DMS 273 (cell line): ENCODE results near the gene RHNO1.

Experiments used
- DNase-seq: peaks from one replicate; lab custom pipeline; 2025; ENCODE audit not compliant: unreplicated experiment; lab: John Stamatoyannopoulos, UW

The RHNO1 gene

DNA sequence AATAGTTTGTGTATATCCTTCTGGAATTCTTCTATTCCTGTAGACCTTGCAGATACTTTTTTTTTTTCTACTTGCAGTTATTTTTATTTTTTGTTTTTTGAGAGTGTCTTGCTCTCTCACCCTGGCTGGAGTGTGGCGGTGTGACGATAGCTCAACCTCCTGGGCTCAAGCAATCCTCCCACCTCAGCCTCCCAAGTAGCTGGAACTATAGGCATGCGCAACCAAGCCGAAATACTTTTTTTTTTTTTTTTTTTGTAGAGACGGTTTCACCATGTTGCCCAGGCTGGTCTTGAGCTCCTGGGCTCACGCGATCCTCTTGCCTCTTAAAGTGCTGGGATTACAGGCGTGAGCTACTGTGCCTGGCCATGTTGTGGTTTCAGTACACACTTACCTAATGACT, 23.6 kb downstream of the RHNO1 start:
- no peak for DNase-seq

DNA sequence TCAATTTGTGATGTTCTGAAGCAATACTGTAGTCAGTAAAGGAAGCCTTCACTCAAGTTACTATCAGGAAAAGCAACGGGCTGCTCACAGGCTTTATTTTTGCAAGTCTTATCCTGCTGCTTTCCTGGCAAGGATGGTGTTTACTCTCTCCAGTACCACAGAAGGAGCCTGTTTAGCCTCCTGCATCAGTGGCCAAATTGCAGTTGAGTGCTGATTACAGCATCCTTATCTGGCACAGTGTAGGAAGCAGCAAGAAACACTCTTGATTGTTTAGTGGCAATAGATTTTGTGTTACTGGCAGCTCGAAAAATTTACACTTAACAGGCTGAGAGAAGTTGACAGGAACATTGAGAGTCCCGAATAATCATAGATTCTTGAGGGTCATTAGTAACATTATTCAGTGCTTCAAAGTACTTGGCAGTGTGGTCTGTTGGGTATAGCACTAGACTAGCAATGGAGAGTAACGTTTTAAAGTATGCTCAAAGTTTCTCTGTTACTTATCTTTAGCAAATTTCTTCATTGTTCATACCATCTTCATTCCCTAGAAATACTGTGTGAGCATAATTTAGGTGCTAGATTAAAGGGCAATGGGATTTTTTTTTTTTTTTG, 25.4 kb downstream of the RHNO1 start:
- DNase-seq = peak; percentile 61

DNA sequence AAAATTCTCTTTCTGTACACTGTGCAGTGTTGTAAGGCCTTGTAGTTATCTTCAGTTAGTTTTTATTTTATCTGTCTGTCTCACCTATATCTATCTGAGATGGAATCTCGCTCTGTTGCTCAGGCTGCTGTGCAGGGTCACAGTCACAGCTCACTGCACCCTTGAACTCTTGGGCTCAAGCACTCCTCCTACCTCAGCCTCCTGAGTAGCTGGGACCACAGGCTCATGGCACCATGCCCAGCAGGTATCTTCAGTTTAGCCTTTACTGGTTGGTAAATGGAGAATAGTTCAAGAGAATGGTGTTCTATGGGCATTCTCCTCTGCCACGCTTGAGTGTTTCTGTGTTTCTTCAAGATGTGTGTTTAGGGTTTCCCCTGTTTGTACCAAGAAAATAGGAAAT, 27.2 kb downstream of the RHNO1 start:
- no peak for DNase-seq

DNA sequence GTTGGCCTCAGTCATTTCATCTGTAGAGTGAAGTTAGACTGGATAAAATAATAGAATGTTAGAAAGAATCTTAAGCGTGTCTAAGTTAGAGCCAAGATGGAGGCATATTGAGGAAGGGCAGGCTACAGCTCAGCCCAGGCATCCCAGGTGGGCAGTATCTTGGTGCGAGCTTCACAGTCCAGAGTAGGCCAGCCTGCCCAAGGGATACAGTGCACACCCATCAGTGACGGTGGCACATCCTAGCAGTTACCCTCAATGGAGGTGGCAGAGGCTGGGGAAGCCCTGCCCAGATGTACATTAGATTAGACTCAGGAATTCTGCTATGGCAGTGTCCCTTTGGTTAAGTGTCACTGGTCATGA, 35.2 kb downstream of the RHNO1 start:
- no peak for DNase-seq

DNA sequence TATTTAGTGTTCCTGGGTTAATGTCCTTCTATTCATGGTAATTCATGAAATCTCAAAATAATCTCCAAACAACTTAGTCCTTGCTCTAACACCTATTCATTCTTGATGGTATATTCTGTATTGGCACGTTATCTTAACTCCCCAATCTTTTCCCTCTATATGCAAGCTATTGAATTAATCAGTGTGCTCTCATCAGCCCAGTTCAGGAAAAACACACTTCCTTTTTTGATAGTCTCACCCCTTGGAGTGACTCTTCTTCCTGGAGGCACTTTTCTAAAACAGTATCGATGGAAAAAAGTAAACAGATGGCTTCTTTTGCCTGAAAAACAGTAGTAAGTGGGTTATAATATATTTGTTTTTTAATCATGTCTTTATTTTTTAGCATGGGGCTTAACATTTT, 42.2 kb downstream of the RHNO1 start:
- no peak for DNase-seq

DNA sequence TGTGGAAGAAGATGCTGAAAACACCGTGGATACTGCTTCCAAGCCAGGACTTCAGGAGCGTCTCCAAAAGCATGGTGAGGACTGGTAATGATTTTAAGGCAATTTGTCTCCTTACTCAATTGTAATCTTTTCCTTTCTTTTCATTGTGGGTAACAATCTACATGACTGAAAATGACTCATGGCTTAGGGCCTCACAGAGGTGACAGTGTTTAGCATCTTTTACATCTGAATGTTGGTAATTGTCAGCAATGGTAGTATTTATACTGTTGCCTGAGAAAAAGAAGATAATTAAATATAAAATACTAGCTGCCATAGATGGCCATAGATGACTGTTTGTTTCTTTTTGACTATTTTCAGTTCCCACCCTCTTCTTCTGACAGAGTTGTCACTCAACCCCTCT, 45.3 kb downstream of the RHNO1 start:
- no peak for DNase-seq

DNA sequence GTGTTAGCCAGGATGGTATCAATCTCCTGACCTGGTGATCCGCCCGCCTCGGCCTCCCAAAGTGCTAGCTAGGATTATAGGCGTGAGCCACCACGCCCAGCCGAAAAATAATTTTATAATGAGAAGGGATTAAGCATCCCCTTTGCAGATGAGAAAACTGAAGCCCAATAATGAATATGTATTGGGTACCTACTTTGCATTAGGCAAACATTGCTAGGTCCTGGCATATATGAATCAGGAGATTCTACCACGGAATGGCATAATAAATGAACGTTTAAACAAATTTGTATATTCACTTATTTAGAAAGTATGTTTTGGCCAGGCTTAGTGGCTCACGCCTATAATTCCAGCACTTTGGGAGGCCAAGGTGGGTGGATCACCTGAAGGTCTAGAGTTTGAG, 46.0 kb downstream of the RHNO1 start:
- DNase-seq = no peak

DNA sequence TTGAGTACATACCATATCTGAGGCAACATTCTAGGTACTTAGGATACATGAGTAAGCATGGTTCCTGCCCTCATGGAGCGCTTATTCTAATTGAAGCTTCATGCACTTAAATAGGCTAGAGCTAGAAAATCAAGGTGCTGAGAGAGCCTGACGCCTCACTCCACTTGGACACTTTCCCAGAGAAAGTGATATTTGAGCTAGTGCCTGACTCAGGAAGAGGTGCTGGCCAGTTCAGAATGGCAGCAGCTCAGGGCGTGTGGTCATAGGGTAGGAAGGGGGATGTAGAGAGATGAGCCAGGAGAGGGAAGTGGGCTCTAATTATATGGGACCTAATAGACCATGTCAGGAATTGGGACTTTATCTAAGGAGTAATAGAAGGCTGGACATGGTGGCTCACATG, 47.0 kb downstream of the RHNO1 start:
- DNase-seq = no peak

DNA sequence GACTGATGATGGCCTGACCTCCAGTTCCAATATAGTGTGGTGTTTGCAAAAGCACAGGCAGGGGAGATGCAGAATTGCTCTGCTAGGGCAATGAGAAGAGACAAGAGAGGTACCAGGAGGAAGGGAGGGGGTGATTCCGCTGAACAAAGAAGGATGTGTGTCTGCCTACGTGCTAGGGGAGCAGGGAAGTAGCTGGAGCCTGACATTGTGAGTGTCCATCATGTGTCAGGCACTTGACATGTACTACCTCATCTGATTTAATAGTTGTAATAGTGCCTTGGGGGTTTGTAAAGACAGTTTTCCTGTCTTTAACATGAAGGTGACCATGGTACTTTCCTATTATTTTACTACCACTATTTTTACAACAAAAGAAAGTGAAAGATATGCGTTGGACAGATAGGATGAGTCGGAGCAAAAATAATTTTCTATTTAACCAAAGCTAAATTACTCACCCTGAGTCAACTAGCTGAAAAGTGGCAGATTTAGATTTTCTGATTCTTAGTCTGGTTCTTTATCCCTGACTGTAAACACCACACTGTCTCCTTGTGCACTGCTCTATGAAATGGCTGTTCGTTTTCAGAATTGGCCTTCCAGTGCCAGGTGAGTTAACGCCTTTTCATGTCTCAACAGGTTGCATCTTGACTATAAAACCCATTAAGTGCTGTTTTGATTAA, 48.4 kb downstream of the RHNO1 start:
- DNase-seq = no peak

DNA sequence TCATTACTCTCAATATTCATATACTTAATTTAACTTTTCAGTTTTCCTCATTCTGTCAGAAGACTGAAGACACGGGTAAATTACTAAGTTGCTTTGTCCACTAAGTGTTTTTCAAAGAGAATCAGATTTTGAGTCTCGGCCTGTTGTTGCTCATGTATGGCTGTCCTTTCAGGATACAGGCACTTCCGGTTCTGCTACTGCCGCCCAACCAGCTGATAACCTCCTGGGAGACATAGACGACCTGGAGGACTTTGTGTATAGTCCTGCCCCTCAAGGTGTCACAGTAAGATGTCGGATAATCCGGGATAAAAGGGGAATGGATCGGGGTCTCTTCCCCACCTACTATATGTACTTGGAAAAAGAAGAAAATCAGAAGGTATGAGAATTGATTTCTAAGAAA, 53.8 kb downstream of the RHNO1 start:
- DNase-seq = no peak

DNA sequence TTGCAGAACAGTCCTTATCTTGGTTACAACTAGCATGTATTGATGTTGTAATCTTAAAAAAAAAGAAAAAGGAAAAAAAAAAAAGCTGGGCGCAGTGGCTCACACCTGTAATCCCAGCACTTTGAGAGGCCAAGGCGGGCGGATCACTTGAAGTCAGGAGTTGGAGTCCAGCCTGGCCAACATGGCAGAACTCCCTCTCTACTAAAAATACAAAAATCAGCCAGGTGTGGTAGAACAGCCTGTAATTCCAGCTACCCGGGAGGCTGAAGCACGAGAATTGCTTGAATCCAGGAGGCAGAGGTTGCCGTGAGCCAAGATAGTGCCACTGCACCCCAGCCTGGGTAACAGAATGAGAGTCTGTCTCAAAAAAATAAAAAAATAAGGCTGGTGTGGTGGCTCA, 56.6 kb downstream of the RHNO1 start:
- DNase-seq = no peak

DNA sequence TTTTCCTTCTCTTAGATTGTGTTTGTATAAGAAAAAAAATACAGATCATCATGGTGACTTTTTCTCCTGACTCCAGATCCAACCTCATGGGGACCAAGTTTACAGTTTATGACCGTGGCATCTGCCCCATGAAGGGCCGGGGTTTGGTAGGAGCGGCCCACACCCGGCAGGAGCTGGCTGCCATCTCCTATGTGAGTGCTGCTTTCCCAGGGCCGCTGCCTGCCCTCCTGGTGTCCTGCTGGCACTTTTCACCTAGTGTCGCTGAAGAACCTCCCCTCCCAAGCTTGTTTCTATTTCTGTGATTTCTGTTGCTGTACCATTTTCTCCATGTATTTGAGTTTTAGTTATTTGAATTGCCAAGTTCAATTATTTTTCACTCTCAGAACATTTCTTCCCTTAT, 57.3 kb downstream of the RHNO1 start:
- no peak for DNase-seq

DNA sequence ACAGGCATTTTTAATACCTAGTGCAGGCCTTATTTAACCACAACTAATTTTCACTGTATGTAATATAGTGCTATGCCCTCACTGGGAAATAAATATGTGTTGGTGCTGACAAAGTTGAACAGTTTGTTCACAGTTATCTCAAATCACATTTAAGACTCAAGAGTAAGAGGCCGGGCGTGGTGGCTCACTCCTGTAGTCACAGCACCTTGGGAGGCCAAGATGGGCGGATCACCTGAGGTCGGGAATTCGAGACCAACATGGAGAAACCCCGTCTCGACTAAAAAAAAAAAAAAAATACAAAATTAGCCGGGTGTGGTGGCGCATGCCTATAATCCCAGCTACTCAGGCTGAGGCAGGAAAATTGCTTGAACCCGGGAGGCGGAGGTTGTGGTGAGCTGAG, 59.3 kb downstream of the RHNO1 start:
- no peak for DNase-seq

DNA sequence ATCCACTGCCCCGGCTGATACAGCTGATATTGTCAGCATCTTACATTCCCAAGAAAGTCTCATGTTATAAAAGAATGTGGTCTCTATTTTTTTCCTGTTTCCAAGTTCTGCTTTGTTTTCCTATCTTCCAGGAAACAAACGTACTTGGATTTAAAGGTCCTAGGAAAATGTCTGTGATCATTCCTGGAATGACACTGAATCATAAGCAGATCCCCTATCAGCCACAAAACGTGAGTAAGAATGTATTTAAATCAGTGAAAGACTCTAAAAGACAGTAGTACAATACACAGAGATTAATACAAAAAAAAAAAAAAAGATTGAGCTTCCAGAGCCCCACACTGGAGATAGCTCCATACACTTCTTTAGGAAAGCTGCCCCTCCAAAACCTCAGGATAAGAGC, 60.5 kb downstream of the RHNO1 start:
- DNase-seq = no peak
